GM18867 (cell line): ENCODE measurements around the gene MAD2L1.

Experiments
- ATAC-seq: cut with Tn5 transposase; IDR thresholded peaks from one replicate; pipeline ENCODE4 v1.9.1; 2021; ENCODE audit warnings: mild to moderate bottlenecking, moderate library complexity; ENCODE audit not compliant: unreplicated experiment

MAD2L1 gene

GRCh38 chr4:120062663-120063195, 3.9 kb downstream of the MAD2L1 start:
- ATAC-seq, result no peak

- ATAC-seq, result no peak
Observed at GRCh38 chr4:120059036-120059435, 7.6 kb downstream of the MAD2L1 start.

- ATAC-seq, result no peak
Observed at GRCh38 chr4:120057416-120057815, 9.2 kb downstream of the MAD2L1 start.

- peak; percentile 42 for ATAC-seq
Observed at GRCh38 chr4:120056246-120056645, 10.4 kb downstream of the MAD2L1 start.

GRCh38 chr4:120055795-120056194, 10.9 kb downstream of the MAD2L1 start:
- no peak for ATAC-seq

GRCh38 chr4:120055162-120055561, 11.5 kb downstream of the MAD2L1 start:
- no peak for ATAC-seq

- ATAC-seq, result peak; percentile 64
Observed at GRCh38 chr4:120053911-120054310, 12.7 kb downstream of the MAD2L1 start.

- no peak for ATAC-seq
Observed at GRCh38 chr4:120052856-120053255, 13.8 kb downstream of the MAD2L1 start.

- ATAC-seq, result no peak
Observed at GRCh38 chr4:120051253-120051652, 15.4 kb downstream of the MAD2L1 start.

- peak; percentile 92 for ATAC-seq
Observed at GRCh38 chr4:120049732-120050494, 16.7 kb downstream of the MAD2L1 start.

- no peak for ATAC-seq
Observed at GRCh38 chr4:120043828-120044227, 22.8 kb downstream of the MAD2L1 start.

- ATAC-seq, result no peak
Observed at GRCh38 chr4:120037411-120037810, 29.2 kb downstream of the MAD2L1 start.

- ATAC-seq, result no peak
Observed at GRCh38 chr4:120034913-120035312, 31.7 kb downstream of the MAD2L1 start.

GRCh38 chr4:120026853-120027252, 39.8 kb downstream of the MAD2L1 start:
- ATAC-seq, result no peak

GRCh38 chr4:120025516-120025915, 41.1 kb downstream of the MAD2L1 start:
- no peak for ATAC-seq

GRCh38 chr4:120018786-120019185, 47.9 kb downstream of the MAD2L1 start:
- no peak for ATAC-seq

- no peak for ATAC-seq
Observed at GRCh38 chr4:120017939-120018692, 48.5 kb downstream of the MAD2L1 start.

- ATAC-seq, result no peak
Observed at GRCh38 chr4:120011725-120012124, 54.9 kb downstream of the MAD2L1 start.

- no peak for ATAC-seq
Observed at GRCh38 chr4:120010646-120011045, 56.0 kb downstream of the MAD2L1 start.

- no peak for ATAC-seq
Observed at GRCh38 chr4:120009731-120010130, 56.9 kb downstream of the MAD2L1 start.

- ATAC-seq, result no peak
Observed at GRCh38 chr4:120008957-120009356, 57.7 kb downstream of the MAD2L1 start.

- no peak for ATAC-seq
Observed at GRCh38 chr4:120007896-120008436, 58.7 kb downstream of the MAD2L1 start.
